Dedifferentiated amniotic fluid mesenchymal stem cell (primary cell): Measurements from ENCODE around the gene NUP210.

Experiments used
- DNase-seq: peaks from one replicate; pipeline ENCODE4 v3.0.0-alpha.2; 2016; ENCODE audit errors: extremely low spot score

The NUP210 gene

GRCh38 chr3:13348661-13349396, 71.3 kb downstream of the NUP210 start:
- no peak for DNase-seq

GRCh38 chr3:13348100-13348499, 72.0 kb downstream of the NUP210 start:
- DNase-seq, result no peak

GRCh38 chr3:13347390-13347950, 72.7 kb downstream of the NUP210 start:
- DNase-seq, result no peak

- no peak for DNase-seq
Measured at GRCh38 chr3:13346481-13347389, 73.4 kb downstream of the NUP210 start.

GRCh38 chr3:13345772-13346171, 74.3 kb downstream of the NUP210 start:
- no peak for DNase-seq

- no peak for DNase-seq
Measured at GRCh38 chr3:13345284-13345683, 74.8 kb downstream of the NUP210 start.

- DNase-seq, result no peak
Measured at GRCh38 chr3:13344663-13345062, 75.5 kb downstream of the NUP210 start.

GRCh38 chr3:13343601-13344000, 76.5 kb downstream of the NUP210 start:
- no peak for DNase-seq

- DNase-seq, result no peak
Measured at GRCh38 chr3:13341229-13341905, 78.8 kb downstream of the NUP210 start.

GRCh38 chr3:13339833-13340232, 80.3 kb downstream of the NUP210 start:
- no peak for DNase-seq

GRCh38 chr3:13338996-13339395, 81.1 kb downstream of the NUP210 start:
- no peak for DNase-seq

- DNase-seq, result no peak
Measured at GRCh38 chr3:13338231-13338630, 81.9 kb downstream of the NUP210 start.

GRCh38 chr3:13336592-13336991, 83.5 kb downstream of the NUP210 start:
- no peak for DNase-seq

GRCh38 chr3:13335503-13335902, 84.6 kb downstream of the NUP210 start:
- DNase-seq, result no peak

GRCh38 chr3:13335059-13335458, 85.1 kb downstream of the NUP210 start:
- no peak for DNase-seq

- no peak for DNase-seq
Measured at GRCh38 chr3:13333236-13333897, 86.8 kb downstream of the NUP210 start.

GRCh38 chr3:13332740-13333139, 87.4 kb downstream of the NUP210 start:
- no peak for DNase-seq

- DNase-seq, result no peak
Measured at GRCh38 chr3:13332158-13332557, 88.0 kb downstream of the NUP210 start.

- no peak for DNase-seq
Measured at GRCh38 chr3:13329746-13330145, 90.4 kb downstream of the NUP210 start.

- no peak for DNase-seq
Measured at GRCh38 chr3:13325892-13326443, 94.2 kb downstream of the NUP210 start.

GRCh38 chr3:13324835-13325501, 95.2 kb downstream of the NUP210 start:
- no peak for DNase-seq
